HepG2 (cell line): Measurements from ENCODE around the gene SMAD2. TPM values are rescaled to one million over a fixed set of nuclear protein-coding genes. Genes with fewer than 3 reads are reported as not detected.

Source experiments
- ATAC-seq: fragments of 200-7000 bp; cut with Tn5 transposase; 3 replicates; pipeline ENCODE4 v1.9.1; 2020; ENCODE audit warnings: mild to moderate bottlenecking, moderate library complexity
- BruUV-seq: library from RNA; stranded (reverse); fragments of 400-500 nt; replicated peaks from 2 replicates; lab custom pipeline; 2021; lab: Mats Ljungman, UMichigan
- CTCF ChIA-PET: fragments of 300-600 bp; formaldehyde crosslinking; extraction: SDS; loops from one replicate; lab custom pipeline; 2021; ENCODE audit warnings: low total read pairs, inconsistent platforms, low intra/inter-chr PET ratio; lab: Yijun Ruan, JAX
- POLR2A ChIA-PET: fragments of 350-600 bp; sonication (Branson Sonifier 250); formaldehyde crosslinking; loops from one replicate; lab custom pipeline; 2020; ENCODE audit warnings: antibody characterized with exemption, inconsistent platforms; lab: Yijun Ruan, JAX
- DNase-seq: peaks from one replicate; pipeline ENCODE4 v3.0.0-alpha.2; 2015; ENCODE audit warnings: low spot score
- FAIRE-seq: peaks from 3 replicates; lab custom pipeline; 2011; peaks lifted over from hg19 to GRCh38; lab: Jason Lieb, UNC
- H2AFZ ChIP-seq: one replicate; pipeline ENCODE4 v1.6.1; 2011; ENCODE audit warnings: low read length, inconsistent platforms
- H3K27ac ChIP-seq: fragments of 300-600 bp; 3 replicates; pipeline ENCODE4 v1.8.0; 2011; ENCODE audit warnings: mixed run types, mild to moderate bottlenecking, mixed read lengths, low read length, inconsistent platforms; ENCODE audit not compliant: insufficient read depth; ENCODE audit errors: extremely low read length
- H3K27me3 ChIP-seq, 2 experiments: fragments of 200-600 bp in 1 of 2; 2 replicates in 1 of 2; 3 replicates in 1 of 2; pipeline versions ENCODE4 v1.6.0 to v1.8.0; 2011; ENCODE audit warnings: low read length in 2 of 2, mild to moderate bottlenecking in 2 of 2, moderate library complexity in 2 of 2, inconsistent platforms in 1 of 2; ENCODE audit not compliant: insufficient read depth in 2 of 2, control insufficient read depth in 1 of 2
- H3K36me3 ChIP-seq, 2 experiments: fragments of 200-600 bp in 1 of 2; replicated peaks in 1 of 2; 2 replicates in 1 of 2; 3 replicates in 1 of 2; pipeline versions ENCODE4 v1.5.1 to v1.8.0; 2011; ENCODE audit warnings: low read length in 2 of 2, inconsistent platforms in 1 of 2; ENCODE audit not compliant: insufficient read depth in 2 of 2, control insufficient read depth in 1 of 2
- H3K4me1 ChIP-seq: 2 replicates; pipeline ENCODE4 v1.5.1; 2012; ENCODE audit warnings: low read length, inconsistent platforms; ENCODE audit not compliant: insufficient read depth
- H3K4me2 ChIP-seq: 2 replicates; pipeline ENCODE4 v1.6.0; 2011; ENCODE audit warnings: low read depth, low read length, inconsistent platforms
- H3K4me3 ChIP-seq, 3 experiments: fragments of 200-600 bp in 1 of 3; sonication (generic), shearing (Covaris generic) in 1 of 3; replicated peaks in 1 of 3; 2 replicates each; pipeline ENCODE4 v1.5.1; 2011 to 2016; ENCODE audit warnings: low read length in 3 of 3, inconsistent platforms in 2 of 3, low read depth in 2 of 3, mild to moderate bottlenecking in 2 of 3, control low read depth in 1 of 3, mixed read lengths in 1 of 3; ENCODE audit not compliant: insufficient read depth in 1 of 3
- H3K79me2 ChIP-seq: one replicate; pipeline ENCODE4 v1.6.1; 2011; ENCODE audit warnings: low read length, inconsistent platforms; ENCODE audit not compliant: insufficient read depth
- H3K9ac ChIP-seq: 2 replicates; pipeline ENCODE4 v1.6.0; 2011; ENCODE audit warnings: mild to moderate bottlenecking, low read depth, low read length, inconsistent platforms; ENCODE audit not compliant: insufficient read depth
- H3K9me3 ChIP-seq: 2 replicates; pipeline ENCODE4 v1.5.1; 2012; ENCODE audit warnings: mild to moderate bottlenecking, low read length
- H4K20me1 ChIP-seq: 2 replicates; pipeline ENCODE4 v1.6.0; 2011; ENCODE audit warnings: inconsistent platforms, mild to moderate bottlenecking, low read length, moderate library complexity; ENCODE audit not compliant: insufficient read depth
- ARID3A ChIP-seq: IDR thresholded peaks from 2 replicates; pipeline ENCODE4 v1.6.1; 2012; ENCODE audit warnings: low read depth, low read length, improper control_type of control experiment
- ATF2 ChIP-seq: sonication (generic); formaldehyde crosslinking; IDR thresholded peaks from 2 replicates; pipeline ENCODE4 v1.4.0; 2020; ENCODE audit warnings: missing genetic modification reagents
- BORCS8-MEF2B ChIP-seq: sonication (generic); formaldehyde crosslinking; IDR thresholded peaks from 2 replicates; pipeline ENCODE4 v1.8.0; 2022; ENCODE audit warnings: mild to moderate bottlenecking, missing genetic modification reagents
- BRCA1 ChIP-seq: sonication (generic); formaldehyde crosslinking; IDR thresholded peaks from 2 replicates; pipeline ENCODE4 v1.4.0; 2020; ENCODE audit warnings: missing genetic modification reagents
- FOXP1 ChIP-seq, 2 experiments: fragments of 450-650 bp in 1 of 2; IDR thresholded peaks; 2 replicates each; pipeline ENCODE4 v1.6.1; 2017 to 2018; ENCODE audit warnings: antibody characterized with exemption in 1 of 2
- GTF2F1 ChIP-seq: fragments of 150-350 bp; IDR thresholded peaks from 2 replicates; pipeline ENCODE4 v1.6.1; 2014; ENCODE audit warnings: low read length
- KAT7 ChIP-seq: IDR thresholded peaks from 2 replicates; pipeline ENCODE4 v1.6.1; 2018; ENCODE audit warnings: borderline replicate concordance, missing compliant biosample characterization
- MAF1 ChIP-seq: sonication (generic); formaldehyde crosslinking; IDR thresholded peaks from 2 replicates; pipeline ENCODE4 v1.5.0; 2020; ENCODE audit warnings: missing genetic modification reagents, borderline replicate concordance
- MAFF ChIP-seq: IDR thresholded peaks from 2 replicates; pipeline ENCODE4 v1.6.1; 2011; ENCODE audit warnings: low read depth, low read length, improper control_type of control experiment
- MAFK ChIP-seq, 2 experiments: IDR thresholded peaks in 1 of 2; conservative IDR thresholded peaks in 1 of 2; 2 replicates each; pipeline ENCODE4 v1.6.1; 2011; ENCODE audit warnings: improper control_type of control experiment in 2 of 2, low read length in 2 of 2
- MATR3 ChIP-seq: sonication (generic); formaldehyde crosslinking; IDR thresholded peaks from 2 replicates; pipeline ENCODE4 v1.4.0; 2020; ENCODE audit warnings: missing genetic modification reagents
- MLLT10 ChIP-seq: sonication (generic); formaldehyde crosslinking; IDR thresholded peaks from 2 replicates; pipeline ENCODE4 v1.4.0; 2020; ENCODE audit warnings: missing genetic modification reagents
- POLR2A ChIP-seq, 2 experiments: IDR thresholded peaks; 2 replicates each; pipeline ENCODE4 v1.6.1; 2011; ENCODE audit warnings: low read depth in 2 of 2, low read length in 2 of 2, mild to moderate bottlenecking in 1 of 2, moderate library complexity in 1 of 2; ENCODE audit not compliant: insufficient read depth in 1 of 2
- SNAPC2 ChIP-seq: sonication (generic); formaldehyde crosslinking; IDR thresholded peaks from 2 replicates; pipeline ENCODE4 v1.8.1; 2022; ENCODE audit warnings: mild to moderate bottlenecking, missing genetic modification reagents
- THYN1 ChIP-seq: sonication (generic); formaldehyde crosslinking; IDR thresholded peaks from 2 replicates; pipeline ENCODE4 v1.8.1; 2023; ENCODE audit warnings: low read depth, mild to moderate bottlenecking, moderate library complexity, missing genetic modification reagents, borderline replicate concordance
- TOE1 ChIP-seq: sonication (generic); formaldehyde crosslinking; IDR thresholded peaks from 2 replicates; pipeline ENCODE4 v1.4.0; 2020; ENCODE audit warnings: mild to moderate bottlenecking, missing genetic modification reagents
- U2AF1 ChIP-seq: fragments of 200-400 bp; formaldehyde crosslinking; optimal IDR thresholded peaks from 2 replicates; pipeline ENCODE3; 2017; ENCODE audit warnings: mild to moderate bottlenecking, low read depth, low read length
- ZBTB25 ChIP-seq: IDR thresholded peaks from 2 replicates; pipeline ENCODE4 v1.6.1; 2018; ENCODE audit warnings: missing genetic modification reagents
- ZC3H13 ChIP-seq: sonication (generic); formaldehyde crosslinking; IDR thresholded peaks from 2 replicates; pipeline ENCODE4 v1.8.1; 2023; ENCODE audit warnings: mild to moderate bottlenecking, missing genetic modification reagents, moderate library complexity
- ZNF12 ChIP-seq: sonication (generic); formaldehyde crosslinking; IDR thresholded peaks from 2 replicates; pipeline ENCODE4 v1.5.0; 2020; ENCODE audit warnings: missing genetic modification reagents
- ZNF451 ChIP-seq: sonication (generic); formaldehyde crosslinking; IDR thresholded peaks from 2 replicates; pipeline ENCODE4 v1.5.0; 2020; ENCODE audit warnings: mild to moderate bottlenecking, missing genetic modification reagents
- ZNF577 ChIP-seq: sonication (generic); formaldehyde crosslinking; IDR thresholded peaks from 2 replicates; pipeline ENCODE4 v1.4.0; 2020; ENCODE audit warnings: mild to moderate bottlenecking, low read depth, missing genetic modification reagents, borderline replicate concordance
- ZNF616 ChIP-seq: sonication (generic); formaldehyde crosslinking; IDR thresholded peaks from 2 replicates; pipeline ENCODE4 v1.5.0; 2020; ENCODE audit warnings: low read depth, mild to moderate bottlenecking, missing genetic modification reagents
- ZNF7 ChIP-seq: IDR thresholded peaks from 2 replicates; pipeline ENCODE4 v1.6.1; 2016; ENCODE audit warnings: missing biosample characterization, missing genetic modification reagents
- ZNF792 ChIP-seq: IDR thresholded peaks from 2 replicates; pipeline ENCODE4 v1.6.1; 2016
- WGBS: methylation state at CpG from one replicate; pipeline ENCODE4 v1.1.6; 2017; ENCODE audit warnings: low lambda C conversion rate; 5-methylcytosine and 5-hydroxymethylcytosine counted together
- in situ Hi-C: cut with HindIII; loops from 2 replicates; pipeline ENCODE4 v1.10.0; 2017; ENCODE audit warnings: low pct_unique_long_range_greater_than_20kb; ENCODE audit not compliant: extremely low pct_ligation_motif_present
- intact Hi-C: fragments of 100-400 bp; cut with micrococcal nuclease; formaldehyde crosslinking; loops from one replicate; pipeline ENCODE4 v1.10.0; 2022; ENCODE audit not compliant: unreplicated experiment
- polyA plus RNA-seq, 8 experiments: library from polyadenylated mRNA; depleted of rRNA in 3 of 8; stranded (reverse) in 7 of 8; unstranded in 1 of 8; fragments of >200 nt; fragmentation: Illumina TruSeq in 4 of 8; extraction: Trizol in 4 of 8; gene quantifications; 2 replicates each; pipeline versions ENCODE4 v1.2.1 to v1.2.3, GENCODE V29; 2011 to 2016; ENCODE audit warnings: low read depth in 4 of 8, missing spikeins in 1 of 8, mixed read lengths in 1 of 8; ENCODE audit not compliant: insufficient read depth in 1 of 8
- total RNA-seq, 5 experiments: library from RNA; depleted of rRNA; stranded (reverse); fragments of >200 nt; fragmentation: Illumina TruSeq; extraction: Trizol; gene quantifications; 2 replicates each; pipeline ENCODE4 v1.2.3, GENCODE V29; 2016; ENCODE audit warnings: low read depth in 1 of 5

SMAD2 gene
- total and polyA plus RNA-seq, 2 of the 13 experiments (the other 11 are each of a cell fraction or from before 2014, with no cell fraction given), result 40.2 to 96.2 TPM

- Histone ChIP-seq H2AFZ (no peak overlapping the region), H3K4me1 (peaks cover 21% of the 10 kb centered on the region), H4K20me1 (peaks cover 9% of the 10 kb centered on the region; the same call in 1 of the 2 replicates), H3K79me2 (peaks cover 96% of the 10 kb centered on the region), H3K4me3 (no peak overlapping the region), H3K9ac (no peak overlapping the region), H3K9me3 (peaks cover 13% of the 10 kb centered on the region), H3K4me2 (no peak overlapping the region), H3K36me3 (peaks cover 0 to 4% of the 10 kb centered on the region in 2 experiments; a peak in 1 of 5 replicates), H3K27ac (no peak overlapping the region), H3K27me3 (no peaks in the 10 kb centered on the region)
- intact Hi-C loops (no loop called here), in situ Hi-C loops (no loop called here)
- ChIA-PET CTCF (no interaction called here), POLR2A (no interaction called here)
- FAIRE-seq (no peak), ATAC-seq (no peak), DNase-seq (no peak)
- no TSS peak for BruUV-seq
- WGBS, result 100% methylated on average over 3 of the region's 3 CpGs
- TF ChIP-seq MAFF, result peak; percentile 41
- TF ChIP-seq ATF2 (CRISPR knock-in tag), result no peak
- no peak for TF ChIP-seq ARID3A
- TF ChIP-seq ZBTB25 (CRISPR knock-in tag), result no peak
- TF ChIP-seq ZNF792 (CRISPR knock-in tag), result no peak
- peak; percentile 36 to 41; a peak in 3 of 4 replicates for TF ChIP-seq MAFK (conservative IDR thresholded peaks at IDR 0.05 in 1 of 2, IDR thresholded peaks at IDR 0.05 in 1 of 2; ENCODE audit: low read length in 2 of 2)
- no peak for TF ChIP-seq ZC3H13 (CRISPR knock-in tag)
- no peak for TF ChIP-seq TOE1 (CRISPR knock-in tag)
- no peak for TF ChIP-seq MAF1 (CRISPR knock-in tag)
- no peak for TF ChIP-seq MLLT10 (CRISPR knock-in tag)
- no peak for TF ChIP-seq KAT7 (CRISPR knock-in tag)
- no peak for TF ChIP-seq SNAPC2 (CRISPR knock-in tag)
- TF ChIP-seq ZNF451 (CRISPR knock-in tag), result no peak
- TF ChIP-seq POLR2A (IDR thresholded peaks at IDR 0.05; ENCODE audit: insufficient read depth in 1 of 2, low read depth in 2 of 2, low read length in 2 of 2), result no peak
- TF ChIP-seq ZNF577 (CRISPR knock-in tag), result no peak
- TF ChIP-seq FOXP1 (IDR thresholded peaks at IDR 0.05), result no peak
- TF ChIP-seq FOXP1 (CRISPR knock-in tag; IDR thresholded peaks at IDR 0.05), result no peak
- TF ChIP-seq BRCA1 (CRISPR knock-in tag), result no peak
- no peak for TF ChIP-seq GTF2F1
- TF ChIP-seq U2AF1, result no peak
- TF ChIP-seq ZNF616 (CRISPR knock-in tag), result no peak
- TF ChIP-seq THYN1, result no peak
- TF ChIP-seq MATR3 (CRISPR knock-in tag), result no peak
- TF ChIP-seq ZNF7 (CRISPR knock-in tag), result peak; percentile 58; the same call in 1 of the 2 replicates
- TF ChIP-seq ZNF12 (CRISPR knock-in tag), result peak; percentile 100
- TF ChIP-seq BORCS8-MEF2B (CRISPR knock-in tag), result no peak
Measured at GRCh38 chr18:47906408-47906807, 24.1 kb downstream of the SMAD2 start.
